ENCODE measurements around the gene CAPN2. TPM values are rescaled to one million over a fixed set of nuclear protein-coding genes. Genes with fewer than 3 reads are reported as not detected.

CAPN2 gene
- total RNA-seq, 1 donor from 2014 or later, result 391 TPM

GRCh38 chr1:223720971-223721591, 8.7 kb downstream of the CAPN2 start:
- peaks cover 92% of the 10 kb centered on the region for H4K20me1 ChIP-seq (ENCODE audit: insufficient read depth, low read length)
- TF ChIP-seq CTCF (IDR thresholded peaks at IDR 0.05; ENCODE audit: insufficient read depth, low read depth, low read length), result no peak
- TF ChIP-seq EZH2 (IDR thresholded peaks at IDR 0.05; ENCODE audit: insufficient read depth, low read length), result no peak
- peak overlapping the region; percentile 30 for H3K9ac ChIP-seq (ENCODE audit: low read length)
- peaks cover 71% of the 10 kb centered on the region for H3K4me1 Mint-ChIP-seq (ENCODE audit: low read depth, unreplicated experiment)
- peak overlapping the region; percentile 28 for H3K4me2 ChIP-seq (ENCODE audit: low read length)
- FAIRE-seq, result peak; percentile 78
- H3K36me3 ChIP-seq (ENCODE audit: insufficient read depth, low read length), result peaks cover 52% of the 10 kb centered on the region
- peak; percentile 88 for DNase-seq (ENCODE audit: low read depth)
- no peaks in the 10 kb centered on the region for H3K9me3 ChIP-seq (ENCODE audit: insufficient read depth, low read depth, low read length)
- peak overlapping the region; percentile 30 for H3K4me3 Mint-ChIP-seq (ENCODE audit: unreplicated experiment)
- peak overlapping the region; percentile 76 for H3K27ac Mint-ChIP-seq (ENCODE audit: unreplicated experiment)
- H3K27me3 Mint-ChIP-seq (ENCODE audit: low read depth, unreplicated experiment), result no peaks in the 10 kb centered on the region
- no peak overlapping the region for H3K4me3 ChIP-seq (ENCODE audit: insufficient read depth, low read depth, low read length)
- no peaks in the 10 kb centered on the region for H3K27me3 ChIP-seq (ENCODE audit: insufficient read depth, low read length)
- peaks cover 54% of the 10 kb centered on the region for H3K36me3 Mint-ChIP-seq (ENCODE audit: low read depth, unreplicated experiment)
- H2AFZ ChIP-seq (ENCODE audit: low read depth, low read length), result no peak overlapping the region
- H3K79me2 ChIP-seq (ENCODE audit: insufficient read depth, low read length), result peaks cover 97% of the 10 kb centered on the region
- peak overlapping the region; percentile 67 for H3K27ac ChIP-seq (ENCODE audit: low read depth, low read length)
- no peaks in the 10 kb centered on the region for H3K9me3 Mint-ChIP-seq (ENCODE audit: unreplicated experiment)
- H3K4me1 ChIP-seq (ENCODE audit: insufficient read depth, low read length), result peaks cover 74% of the 10 kb centered on the region

- H3K36me3 ChIP-seq (ENCODE audit: insufficient read depth, low read length), result peaks cover 47% of the 10 kb centered on the region
Measured at GRCh38 chr1:223721658-223722607, 9.6 kb downstream of the CAPN2 start.

More at GRCh38 chr1:223721658-223722607, 9.6 kb downstream of the CAPN2 start:
- Histone ChIP-seq H3K79me2 (ENCODE audit: insufficient read depth, low read length) (peaks cover 97% of the 10 kb centered on the region), H3K9ac (ENCODE audit: low read length) (peak overlapping the region; percentile 30), H3K4me3 (ENCODE audit: insufficient read depth, low read depth, low read length) (no peak overlapping the region), H4K20me1 (ENCODE audit: insufficient read depth, low read length) (peaks cover 89% of the 10 kb centered on the region), H3K27me3 (ENCODE audit: insufficient read depth, low read length) (no peaks in the 10 kb centered on the region), H3K27ac (ENCODE audit: low read depth, low read length) (peak overlapping the region; percentile 67), H3K4me2 (ENCODE audit: low read length) (peak overlapping the region; percentile 28), H3K4me1 (ENCODE audit: insufficient read depth, low read length) (peaks cover 73% of the 10 kb centered on the region), H2AFZ (ENCODE audit: low read depth, low read length) (no peak overlapping the region), H3K9me3 (ENCODE audit: insufficient read depth, low read depth, low read length) (no peaks in the 10 kb centered on the region)
- Mint-ChIP-seq H3K4me3 (ENCODE audit: unreplicated experiment) (no peak overlapping the region), H3K27me3 (ENCODE audit: low read depth, unreplicated experiment) (no peaks in the 10 kb centered on the region), H3K9me3 (ENCODE audit: unreplicated experiment) (no peaks in the 10 kb centered on the region), H3K27ac (ENCODE audit: unreplicated experiment) (peak overlapping the region; percentile 66), H3K36me3 (ENCODE audit: low read depth, unreplicated experiment) (peaks cover 51% of the 10 kb centered on the region), H3K4me1 (ENCODE audit: low read depth, unreplicated experiment) (peaks cover 71% of the 10 kb centered on the region)
- FAIRE-seq, result no peak
- no peak for DNase-seq (ENCODE audit: low read depth)
- TF ChIP-seq CTCF (IDR thresholded peaks at IDR 0.05; ENCODE audit: insufficient read depth, low read depth, low read length), result no peak

Data from astrocyte (in vitro differentiated cells and primary cell).